Effector memory CD8-positive, alpha-beta T cell (primary cell): ENCODE results near the gene POU2F3.

Experiments used
- ATAC-seq: fragments of 150-1000 bp; cut with Tn5 transposase; replicated peaks from 2 replicates; pipeline ENCODE4 v1.10.0; 2021; ENCODE audit warnings: mild to moderate bottlenecking, moderate library complexity
- DNase-seq, 3 experiments: peaks; one replicate each; pipeline ENCODE4 v3.0.0; 2021
- H3K27ac Mint-ChIP-seq, 2 donors: one replicate each; pipeline ENCODE4 v1.8.0; 2022; ENCODE audit warnings: mild to moderate bottlenecking in 2 of 2, mixed read lengths in 2 of 2, moderate library complexity in 2 of 2
- H3K27me3 Mint-ChIP-seq, 2 donors: one replicate each; pipeline ENCODE4 v1.8.0; 2022; ENCODE audit warnings: mixed read lengths in 2 of 2
- H3K36me3 Mint-ChIP-seq: one replicate; pipeline ENCODE4 v1.8.0; 2022; ENCODE audit warnings: mild to moderate bottlenecking, moderate library complexity, mixed read lengths; ENCODE audit not compliant: insufficient read depth
- H3K4me1 Mint-ChIP-seq, 2 donors: one replicate each; pipeline ENCODE4 v1.8.0; 2022; ENCODE audit warnings: low read depth in 2 of 2, mixed read lengths in 2 of 2
- H3K4me3 Mint-ChIP-seq, 2 donors: one replicate each; pipeline ENCODE4 v1.8.0; 2022; ENCODE audit warnings: mild to moderate bottlenecking in 2 of 2, mixed read lengths in 2 of 2, moderate library complexity in 2 of 2
- H3K9me3 Mint-ChIP-seq, 2 donors: one replicate each; pipeline ENCODE4 v1.8.0; 2022; ENCODE audit warnings: mixed read lengths in 2 of 2

Gene POU2F3

DNA sequence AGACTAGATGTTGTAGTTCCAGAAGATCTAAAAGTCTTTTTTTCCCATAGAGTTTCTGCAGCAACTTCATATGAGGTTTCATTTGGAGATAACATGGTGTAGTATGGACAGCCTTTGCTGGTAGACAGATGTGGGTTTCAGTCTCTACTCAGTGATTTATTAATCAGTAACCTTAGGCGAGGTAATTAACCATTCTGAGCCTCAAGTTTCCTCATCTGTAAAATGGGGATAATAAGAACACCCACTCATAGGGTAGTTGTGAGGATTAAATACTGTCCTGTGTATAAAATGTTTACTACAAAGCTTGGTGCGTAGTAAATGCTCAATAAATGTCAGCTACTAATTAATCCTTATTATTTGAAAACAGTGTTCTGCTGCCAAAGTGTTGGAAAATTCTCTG is 16.8 kb downstream of the POU2F3 start:
- Mint-ChIP-seq H3K27me3 (peaks cover 57 to 81% of the 10 kb centered on the region in 2 donors), H3K9me3 (no peaks in the 10 kb centered on the region), H3K4me3 (no peak overlapping the region), H3K36me3 (no peaks in the 10 kb centered on the region), H3K4me1 (peaks cover 0 to 2% of the 10 kb centered on the region in 2 donors), H3K27ac (no peak overlapping the region)
- ATAC-seq (no peak), DNase-seq (no peak)

DNA sequence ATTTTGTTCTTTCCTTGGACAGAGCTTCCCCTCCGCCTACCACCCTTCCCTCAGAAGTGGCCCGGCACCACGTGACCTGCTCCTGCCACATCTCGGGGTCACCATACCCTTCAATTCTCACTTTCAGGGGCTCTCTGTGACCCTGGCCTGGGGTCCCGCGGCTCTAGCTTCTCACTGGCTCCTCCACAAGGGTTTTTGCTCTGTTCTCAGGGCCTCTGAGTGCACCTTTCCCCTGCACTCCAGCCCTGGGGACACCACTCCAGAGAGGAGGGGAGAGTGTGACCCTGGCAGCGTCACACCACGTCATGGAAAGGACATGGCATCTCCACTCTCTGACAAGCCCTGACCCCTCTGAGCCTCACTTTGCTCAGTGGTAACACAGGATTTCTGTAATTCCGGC is 17.4 kb downstream of the POU2F3 start:
- Mint-ChIP-seq H3K4me3 (no peak overlapping the region), H3K27ac (no peak overlapping the region), H3K9me3 (no peaks in the 10 kb centered on the region), H3K4me1 (peaks cover 0 to 2% of the 10 kb centered on the region in 2 donors), H3K27me3 (peaks cover 57 to 81% of the 10 kb centered on the region in 2 donors), H3K36me3 (no peaks in the 10 kb centered on the region)
- ATAC-seq (no peak), DNase-seq (no peak)

DNA sequence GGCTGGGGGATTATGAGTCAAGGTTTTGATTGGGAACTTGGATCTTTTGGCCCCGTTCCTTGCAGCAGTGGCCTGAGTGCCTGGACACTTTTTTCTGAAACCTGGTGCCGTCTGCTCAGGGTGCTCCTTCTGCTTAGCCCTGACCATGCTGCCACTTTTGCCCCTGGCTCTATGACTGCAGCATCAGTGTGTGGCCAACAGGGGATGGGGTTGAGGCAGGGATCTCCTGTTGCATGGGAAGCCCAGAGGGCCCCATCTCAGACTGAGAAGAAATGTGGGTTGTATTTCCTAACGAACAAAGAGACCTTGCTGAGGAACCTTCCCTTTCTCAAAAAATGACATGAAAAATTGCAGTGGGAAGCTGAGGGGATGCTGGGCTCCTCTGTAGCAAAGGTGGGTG is 18.7 kb downstream of the POU2F3 start:
- peaks cover 55 to 86% of the 10 kb centered on the region in 2 donors for H3K27me3 Mint-ChIP-seq
- no peaks in the 10 kb centered on the region for H3K36me3 Mint-ChIP-seq
- no peak overlapping the region for H3K27ac Mint-ChIP-seq
- no peak overlapping the region for H3K4me3 Mint-ChIP-seq
- DNase-seq (no peak), ATAC-seq (no peak)
- peaks cover 0 to 2% of the 10 kb centered on the region in 2 donors for H3K4me1 Mint-ChIP-seq
- H3K9me3 Mint-ChIP-seq, result no peaks in the 10 kb centered on the region

DNA sequence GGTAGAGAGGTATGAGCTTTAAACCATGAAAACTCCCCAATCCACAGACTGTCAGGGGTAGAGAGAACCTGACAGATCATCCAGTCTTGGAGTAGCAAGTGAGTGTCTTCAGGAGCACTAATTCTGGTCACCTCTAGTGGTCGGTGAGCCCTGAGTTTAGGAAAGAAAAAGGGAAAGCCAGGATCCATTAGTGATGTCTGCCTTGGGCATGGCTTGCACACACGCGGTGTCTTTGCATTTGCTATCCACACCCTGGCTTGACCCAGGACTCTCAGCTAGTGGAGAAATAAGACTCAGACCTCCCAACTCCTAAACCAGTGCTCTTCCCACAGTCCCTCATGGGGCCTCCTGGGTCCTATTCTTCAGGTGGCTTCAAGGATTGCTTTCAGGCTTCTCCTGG is 19.3 kb downstream of the POU2F3 start:
- ATAC-seq (no peak), DNase-seq (no peak)
- H3K36me3 Mint-ChIP-seq, result no peaks in the 10 kb centered on the region
- no peaks in the 10 kb centered on the region for H3K9me3 Mint-ChIP-seq
- no peak overlapping the region for H3K4me3 Mint-ChIP-seq
- H3K4me1 Mint-ChIP-seq, result peaks cover 0 to 2% of the 10 kb centered on the region in 2 donors
- H3K27ac Mint-ChIP-seq, result no peak overlapping the region
- peaks cover 49 to 83% of the 10 kb centered on the region in 2 donors for H3K27me3 Mint-ChIP-seq

DNA sequence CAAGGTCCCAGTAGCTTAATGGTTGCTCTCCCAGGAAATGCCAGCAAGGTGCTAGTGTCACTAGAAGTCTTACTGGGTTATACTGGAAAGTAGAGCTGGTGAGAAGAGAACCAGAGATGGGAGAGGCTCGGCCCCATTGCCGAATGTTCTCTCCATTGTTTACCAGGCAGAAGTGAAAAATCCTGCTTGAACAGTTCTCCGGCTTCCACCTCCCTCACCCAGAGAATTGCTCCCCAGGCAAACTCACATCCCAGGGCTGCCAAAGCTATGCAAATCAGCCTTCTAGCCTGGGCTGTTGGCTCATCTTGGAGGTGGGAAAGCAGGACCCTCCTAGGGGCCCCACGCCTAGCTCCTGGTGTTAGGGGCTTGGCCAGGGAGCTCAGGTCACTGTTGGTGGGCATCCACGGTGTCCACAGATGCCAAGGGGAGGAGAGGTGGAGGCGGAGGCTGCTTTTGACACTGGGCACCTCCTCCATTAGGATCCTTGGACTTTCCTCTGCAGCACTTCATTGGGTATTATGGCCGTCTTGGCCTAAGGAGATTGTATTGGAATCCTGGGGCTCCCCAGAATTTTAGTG is 20.1 kb downstream of the POU2F3 start:
- peaks cover 0 to 2% of the 10 kb centered on the region in 2 donors for H3K4me1 Mint-ChIP-seq
- H3K27me3 Mint-ChIP-seq, result peaks cover 43 to 75% of the 10 kb centered on the region in 2 donors
- no peak overlapping the region for H3K4me3 Mint-ChIP-seq
- no peak overlapping the region for H3K27ac Mint-ChIP-seq
- no peak for ATAC-seq
- H3K36me3 Mint-ChIP-seq, result no peaks in the 10 kb centered on the region
- no peak for DNase-seq
- no peaks in the 10 kb centered on the region for H3K9me3 Mint-ChIP-seq

DNA sequence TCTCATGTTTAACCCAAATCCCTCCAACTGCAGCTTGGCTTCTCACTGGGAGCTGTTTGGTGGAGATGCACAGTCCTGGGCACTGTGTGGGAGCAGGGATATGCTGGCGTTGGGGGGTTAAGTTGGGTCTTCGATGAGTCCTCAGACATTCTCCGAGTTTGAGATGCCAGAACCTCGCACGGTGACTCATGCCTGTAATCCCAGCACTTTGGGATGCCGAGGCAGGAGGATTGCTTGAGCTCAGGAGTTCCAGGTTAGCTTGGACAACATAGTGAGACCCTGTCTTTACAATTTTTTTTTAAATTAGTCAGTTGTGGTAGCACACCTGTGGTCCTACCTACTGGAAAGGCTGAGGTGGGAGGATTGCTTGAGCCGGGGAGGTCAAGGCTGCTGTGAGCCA is 20.7 kb downstream of the POU2F3 start:
- no peaks in the 10 kb centered on the region for H3K4me1 Mint-ChIP-seq
- no peak overlapping the region for H3K27ac Mint-ChIP-seq
- H3K36me3 Mint-ChIP-seq, result no peaks in the 10 kb centered on the region
- DNase-seq (no peak), ATAC-seq (no peak)
- peaks cover 43 to 74% of the 10 kb centered on the region in 2 donors for H3K27me3 Mint-ChIP-seq
- no peaks in the 10 kb centered on the region for H3K9me3 Mint-ChIP-seq
- H3K4me3 Mint-ChIP-seq, result no peak overlapping the region

DNA sequence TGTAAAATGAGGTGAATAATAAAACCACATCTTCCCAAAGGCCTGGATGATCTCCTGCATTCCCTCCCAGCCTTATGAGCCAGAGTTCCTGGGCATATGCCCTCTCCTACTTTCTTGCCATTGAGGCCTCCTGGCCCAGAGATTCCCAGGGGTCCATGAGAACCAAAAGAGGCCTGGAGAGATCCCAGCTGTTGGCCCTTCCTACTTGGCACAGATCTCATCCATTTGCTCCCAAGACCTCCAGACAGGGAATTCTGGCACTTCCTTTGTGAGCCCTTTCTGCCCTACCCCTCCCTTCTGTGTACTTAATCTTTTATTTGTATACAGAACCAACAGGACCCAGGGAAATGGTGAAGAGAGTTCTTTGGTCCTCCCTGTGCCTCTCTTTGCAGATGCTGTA is 21.4 kb downstream of the POU2F3 start:
- Mint-ChIP-seq H3K4me1 (no peaks in the 10 kb centered on the region), H3K27me3 (peaks cover 44 to 74% of the 10 kb centered on the region in 2 donors)

DNA sequence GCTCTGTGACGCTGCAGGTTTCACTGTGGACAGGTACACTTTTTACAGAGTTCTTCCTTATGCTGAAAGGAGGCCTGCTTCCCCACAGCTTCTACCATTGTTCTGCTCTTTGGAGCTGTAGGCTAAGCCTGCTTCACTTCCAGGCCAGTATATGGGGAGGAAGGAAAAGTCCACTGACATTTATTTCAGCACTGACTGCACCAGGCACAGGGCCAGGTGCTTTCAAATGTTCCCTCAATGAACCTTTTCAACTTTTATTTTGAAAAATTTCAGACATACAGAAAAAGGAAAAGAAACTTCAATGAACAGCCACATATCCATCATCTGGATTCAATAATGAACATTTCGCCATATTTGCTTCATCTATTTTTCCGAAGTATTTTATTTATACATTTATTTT is 22.0 kb downstream of the POU2F3 start:
- Mint-ChIP-seq H3K9me3 (no peaks in the 10 kb centered on the region), H3K4me1 (no peaks in the 10 kb centered on the region), H3K4me3 (no peak overlapping the region), H3K27me3 (peaks cover 48 to 74% of the 10 kb centered on the region in 2 donors), H3K27ac (no peak overlapping the region), H3K36me3 (no peaks in the 10 kb centered on the region)
- ATAC-seq (no peak), DNase-seq (no peak)

More for the DNA sequence above, 21.4 kb downstream of the POU2F3 start:
- no peak for DNase-seq
- ATAC-seq, result no peak
- H3K9me3 Mint-ChIP-seq, result no peaks in the 10 kb centered on the region
- no peak overlapping the region for H3K4me3 Mint-ChIP-seq
- H3K36me3 Mint-ChIP-seq, result no peaks in the 10 kb centered on the region
- H3K27ac Mint-ChIP-seq, result no peak overlapping the region

DNA sequence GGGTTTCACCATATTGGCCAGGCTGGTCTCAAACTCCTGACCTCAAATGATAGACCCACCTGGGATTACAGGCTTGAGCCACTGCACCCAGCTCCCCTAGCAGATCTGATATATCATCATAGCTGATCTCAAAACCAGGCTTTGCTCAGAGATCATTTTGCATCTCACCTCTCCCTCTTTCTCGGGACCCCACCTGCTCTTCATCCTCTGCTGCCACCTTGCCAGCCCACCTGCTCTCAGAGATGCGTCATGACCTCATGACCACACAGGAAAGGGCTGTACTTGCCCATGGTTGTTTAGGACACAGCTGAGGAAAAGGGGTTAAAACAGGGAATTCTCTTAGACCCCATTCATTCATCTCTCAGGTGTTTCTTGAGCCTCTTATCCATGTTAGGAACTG is 27.4 kb downstream of the POU2F3 start:
- Mint-ChIP-seq H3K36me3 (no peaks in the 10 kb centered on the region), H3K4me3 (no peak overlapping the region)
- ATAC-seq, result no peak

DNA sequence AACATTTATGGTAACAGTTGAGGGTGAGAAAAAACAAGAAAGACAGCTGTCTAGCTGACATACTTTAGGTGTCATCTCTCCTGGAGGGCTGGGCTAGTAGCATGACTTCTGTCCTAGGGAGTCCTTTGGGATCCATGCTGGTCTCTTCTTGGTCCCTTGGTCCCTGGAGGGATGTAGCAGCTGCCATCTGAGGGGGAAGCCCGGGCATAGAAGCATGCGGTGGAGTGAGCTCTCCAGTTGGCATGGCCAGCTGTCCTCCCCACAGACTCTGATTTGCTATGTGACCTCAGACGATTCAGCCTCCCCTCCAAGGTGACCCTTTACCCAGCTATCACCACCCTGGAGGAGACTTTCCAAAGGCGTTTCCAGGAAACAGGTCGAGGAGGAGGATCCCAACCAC is 28.7 kb downstream of the POU2F3 start:
- no peak overlapping the region for H3K27ac Mint-ChIP-seq
- ATAC-seq (no peak), DNase-seq (no peak)
- H3K4me3 Mint-ChIP-seq, result no peak overlapping the region
- H3K27me3 Mint-ChIP-seq, result peaks cover 45 to 51% of the 10 kb centered on the region in 2 donors
- no peaks in the 10 kb centered on the region for H3K4me1 Mint-ChIP-seq
- no peaks in the 10 kb centered on the region for H3K36me3 Mint-ChIP-seq
- no peaks in the 10 kb centered on the region for H3K9me3 Mint-ChIP-seq

More for the DNA sequence above, 27.4 kb downstream of the POU2F3 start:
- peaks cover 37 to 50% of the 10 kb centered on the region in 2 donors for H3K27me3 Mint-ChIP-seq
- no peak for DNase-seq
- no peak overlapping the region for H3K27ac Mint-ChIP-seq
- no peaks in the 10 kb centered on the region for H3K9me3 Mint-ChIP-seq
- H3K4me1 Mint-ChIP-seq, result no peaks in the 10 kb centered on the region

DNA sequence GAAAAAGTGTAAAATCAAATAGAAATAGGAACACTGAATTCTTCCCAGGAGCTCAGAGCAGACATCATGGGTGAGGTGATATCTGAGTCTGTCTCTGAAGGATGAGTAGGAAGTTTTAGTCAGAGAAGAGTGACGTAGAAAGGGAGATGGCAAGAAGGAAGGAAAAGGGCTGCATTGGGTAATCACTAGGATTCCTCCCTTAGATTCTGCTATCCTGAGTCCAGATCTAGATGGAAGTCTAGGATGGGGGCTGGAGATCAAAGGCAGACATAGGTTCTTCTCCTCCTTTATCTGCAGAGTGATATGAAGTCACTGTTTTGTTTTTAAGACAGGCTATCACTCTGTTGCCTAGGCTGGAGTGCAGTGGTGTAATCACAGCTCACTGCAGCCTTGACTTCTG is 30.4 kb downstream of the POU2F3 start:
- H3K4me1 Mint-ChIP-seq, result peaks cover 0 to 1% of the 10 kb centered on the region in 2 donors
- H3K4me3 Mint-ChIP-seq, result no peak overlapping the region
- no peak for ATAC-seq
- H3K9me3 Mint-ChIP-seq, result no peaks in the 10 kb centered on the region
- DNase-seq, result no peak
- no peaks in the 10 kb centered on the region for H3K36me3 Mint-ChIP-seq
- H3K27me3 Mint-ChIP-seq, result peaks cover 56 to 62% of the 10 kb centered on the region in 2 donors
- no peak overlapping the region for H3K27ac Mint-ChIP-seq

DNA sequence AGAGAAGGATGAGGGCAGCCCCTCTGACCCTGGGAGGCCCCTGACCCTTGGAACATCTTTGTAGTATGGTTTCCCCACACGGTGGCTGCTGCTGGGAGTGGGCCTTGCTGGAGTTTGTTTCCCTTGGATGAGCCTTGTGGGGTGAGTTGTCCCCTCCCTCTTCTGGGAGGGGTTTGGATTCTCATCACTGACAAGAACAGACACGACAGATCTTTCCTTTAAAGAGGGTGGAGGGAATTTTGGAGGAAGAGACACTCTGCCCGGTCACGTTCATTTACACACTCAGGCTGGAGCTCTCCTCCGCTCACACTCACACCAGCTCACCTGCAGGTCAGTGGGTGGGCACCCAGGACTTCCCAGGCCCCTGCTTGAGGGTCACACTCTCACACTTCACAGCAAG is 31.7 kb downstream of the POU2F3 start:
- Mint-ChIP-seq H3K4me1 (peaks cover 0 to 1% of the 10 kb centered on the region in 2 donors), H3K27ac (no peak overlapping the region), H3K36me3 (peaks cover 2% of the 10 kb centered on the region), H3K9me3 (no peaks in the 10 kb centered on the region), H3K27me3 (peaks cover 43 to 51% of the 10 kb centered on the region in 2 donors), H3K4me3 (no peak overlapping the region)
- ATAC-seq (no peak), DNase-seq (no peak)

DNA sequence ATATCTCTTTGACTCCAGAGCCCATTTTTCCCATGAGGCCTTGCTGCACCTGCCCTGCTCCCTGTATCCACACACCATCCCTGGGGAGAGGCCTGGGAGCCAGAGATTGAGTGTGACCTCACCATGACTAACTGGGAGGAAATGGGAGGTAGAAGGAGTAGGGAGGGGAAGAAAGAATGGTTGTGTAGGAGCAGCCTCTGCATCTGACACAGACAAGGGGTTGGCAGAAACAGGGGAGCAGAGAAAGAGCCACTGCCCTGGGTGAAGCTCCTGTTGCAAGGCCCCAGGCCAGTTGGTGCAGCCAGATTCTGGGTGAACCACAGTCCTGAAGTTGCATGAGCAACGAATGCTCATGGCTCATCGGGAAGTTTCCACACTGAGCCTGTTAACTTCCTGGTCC is 32.4 kb downstream of the POU2F3 start:
- Mint-ChIP-seq H3K27ac (no peak overlapping the region), H3K36me3 (peaks cover 3% of the 10 kb centered on the region), H3K4me3 (no peak overlapping the region), H3K27me3 (peaks cover 37 to 44% of the 10 kb centered on the region in 2 donors), H3K9me3 (no peaks in the 10 kb centered on the region), H3K4me1 (peaks cover 0 to 1% of the 10 kb centered on the region in 2 donors)
- ATAC-seq (no peak), DNase-seq (no peak)

DNA sequence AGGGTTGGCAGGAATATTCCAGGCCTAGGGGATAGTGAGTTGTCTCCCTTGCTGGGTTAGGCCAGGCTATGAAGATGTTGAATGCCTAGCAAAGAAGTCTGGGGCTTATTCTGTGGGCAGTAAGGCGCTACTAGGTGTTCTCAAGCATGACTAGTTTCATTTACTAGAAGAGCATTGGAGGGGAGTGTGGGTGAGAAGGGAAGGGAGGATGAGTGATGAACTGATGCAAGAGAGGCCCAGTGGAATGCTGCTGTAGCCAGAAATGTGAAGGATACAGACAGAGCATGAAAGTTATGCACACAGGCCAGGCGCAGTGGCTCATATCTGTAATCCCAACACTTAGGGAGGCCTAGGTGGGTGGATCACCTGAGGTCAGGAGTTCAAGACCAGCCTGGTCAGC is 33.5 kb downstream of the POU2F3 start:
- Mint-ChIP-seq H3K9me3 (no peaks in the 10 kb centered on the region), H3K4me3 (no peak overlapping the region), H3K27me3 (peaks cover 32 to 39% of the 10 kb centered on the region in 2 donors), H3K36me3 (peaks cover 3% of the 10 kb centered on the region), H3K4me1 (peaks cover 0 to 1% of the 10 kb centered on the region in 2 donors), H3K27ac (no peak overlapping the region)
- no peak for DNase-seq
- no peak for ATAC-seq
